CD1c-positive myeloid dendritic cell (primary cell): ENCODE data around the gene MCM8.

Experiments
- DNase-seq: peaks from one replicate; pipeline ENCODE4 v3.0.0-alpha.2; 2016; ENCODE audit errors: extremely low spot score

Gene MCM8

DNA sequence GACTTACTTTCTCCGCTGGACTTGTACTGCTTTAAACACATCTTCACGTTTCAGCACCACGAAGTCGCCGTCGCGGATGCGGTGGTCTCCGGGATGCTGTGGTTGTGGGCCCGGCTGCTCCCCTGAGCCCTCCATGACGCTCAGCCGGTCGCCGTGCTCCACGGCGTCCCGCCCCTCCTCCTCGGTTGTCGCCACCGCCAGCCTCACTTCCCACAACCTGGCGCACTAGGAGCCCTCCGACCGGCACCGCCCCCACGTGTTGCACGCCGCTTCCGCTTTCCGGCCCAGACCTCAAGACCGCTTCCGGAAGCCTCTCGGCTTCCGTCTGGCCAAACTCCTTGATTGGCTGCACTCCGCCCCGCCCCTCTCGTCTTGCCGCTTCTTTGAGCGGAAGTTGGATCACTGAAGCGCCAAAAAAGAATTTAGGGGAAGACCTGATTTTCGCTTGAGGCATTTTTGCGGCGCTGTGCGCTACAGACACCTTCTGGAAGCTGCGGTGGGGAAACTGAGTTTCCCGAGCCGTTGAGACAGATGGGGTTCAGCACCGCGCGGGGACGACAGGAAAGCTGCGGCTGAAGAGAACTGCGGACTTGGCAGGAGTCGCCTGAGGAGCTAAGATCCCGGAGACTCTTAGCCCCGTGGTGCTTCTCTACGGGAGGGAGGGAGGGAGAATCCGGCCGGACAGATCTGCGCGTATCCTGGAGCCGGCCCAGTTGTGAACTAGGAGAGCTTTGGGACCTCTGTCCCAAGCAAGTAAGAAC, at the start of gene MCM8, which contains the start of gene TRMT6:
MCM8 (plus strand) TSS at position 382 of the 761 bp plus-strand sequence. CDS start 1,364 bp downstream, outside the sequence.
TRMT6 (minus strand) TSS at position 263 of the 761 bp plus-strand sequence; CDS start at position 135, 128 bp downstream.
- peak; percentile 98 for DNase-seq

DNA sequence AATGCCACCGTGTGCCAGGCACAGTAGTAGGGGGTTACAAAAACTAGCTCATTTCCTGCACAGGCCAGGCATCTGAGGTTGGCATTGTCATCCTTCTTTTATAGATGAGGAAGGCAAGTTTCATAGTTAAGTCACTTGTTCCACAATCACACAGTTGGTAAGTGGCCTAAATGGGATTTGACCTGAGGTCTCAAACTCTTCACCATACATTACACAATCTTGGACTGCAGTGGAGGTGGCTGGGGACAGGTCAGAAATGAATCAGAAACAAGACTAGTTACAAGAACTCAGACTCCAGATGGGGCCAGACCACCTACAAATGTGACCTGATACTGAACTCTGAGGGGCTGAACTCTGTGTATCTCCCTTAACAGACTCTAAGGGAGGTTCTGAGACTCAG, 49.5 kb upstream of the MCM8 start:
- DNase-seq, result no peak

DNA sequence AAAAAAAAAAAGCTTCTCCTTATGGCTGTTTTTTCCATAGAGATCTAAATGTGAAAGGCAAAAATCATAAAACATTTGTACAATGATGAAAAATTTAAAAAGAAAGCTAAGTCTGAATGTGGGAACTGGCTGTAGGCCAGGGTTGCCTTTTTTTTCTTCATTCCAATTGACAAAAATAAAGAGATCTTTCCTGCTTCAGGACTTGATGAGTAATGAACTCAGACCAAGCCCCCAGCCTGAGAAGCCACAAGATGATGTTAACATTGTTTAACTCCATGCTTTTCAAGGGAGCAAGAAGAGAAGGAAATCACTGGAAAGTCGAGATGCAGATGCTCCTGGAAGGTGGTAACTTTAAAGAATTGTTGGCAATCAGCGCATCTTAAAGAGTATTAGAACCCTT, 41.5 kb upstream of the MCM8 start:
- no peak for DNase-seq

DNA sequence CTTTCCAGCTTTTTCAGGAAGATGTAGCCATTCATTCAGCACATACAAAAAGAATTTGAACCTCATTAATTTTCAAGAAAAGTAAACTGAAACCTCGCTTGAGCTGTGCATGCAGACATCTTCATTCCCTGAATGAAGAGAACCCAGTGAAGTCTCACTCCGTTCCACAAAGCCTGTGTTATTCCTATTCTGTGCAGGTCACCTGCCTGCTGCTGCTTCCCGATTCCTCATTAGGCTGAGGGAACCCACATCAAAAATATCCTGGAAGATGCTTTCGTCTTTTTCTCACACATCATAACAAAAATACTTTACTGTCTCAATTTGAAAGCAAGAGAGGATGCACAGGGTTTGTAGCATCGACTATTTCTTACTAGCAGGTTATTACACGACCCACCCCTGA, 40.3 kb upstream of the MCM8 start:
- no peak for DNase-seq

DNA sequence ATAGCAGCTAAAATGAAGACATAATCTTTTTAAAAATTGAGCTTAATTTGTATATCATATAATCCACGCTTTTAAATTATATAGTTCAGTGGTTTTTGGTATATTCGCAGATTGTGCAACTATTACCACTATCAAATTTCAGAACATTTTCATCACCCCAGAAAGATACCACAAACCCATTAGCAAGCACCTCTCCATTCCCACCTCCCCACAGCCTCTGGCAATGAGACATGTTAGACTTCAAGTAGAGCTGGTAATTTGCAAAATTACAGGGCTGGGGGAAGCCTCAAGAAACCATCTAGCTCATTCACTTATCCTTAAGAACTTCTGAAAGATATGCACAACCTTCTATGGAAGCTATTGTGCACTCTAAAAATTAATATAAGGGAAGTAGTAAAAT, 37.3 kb upstream of the MCM8 start:
- DNase-seq, result no peak

DNA sequence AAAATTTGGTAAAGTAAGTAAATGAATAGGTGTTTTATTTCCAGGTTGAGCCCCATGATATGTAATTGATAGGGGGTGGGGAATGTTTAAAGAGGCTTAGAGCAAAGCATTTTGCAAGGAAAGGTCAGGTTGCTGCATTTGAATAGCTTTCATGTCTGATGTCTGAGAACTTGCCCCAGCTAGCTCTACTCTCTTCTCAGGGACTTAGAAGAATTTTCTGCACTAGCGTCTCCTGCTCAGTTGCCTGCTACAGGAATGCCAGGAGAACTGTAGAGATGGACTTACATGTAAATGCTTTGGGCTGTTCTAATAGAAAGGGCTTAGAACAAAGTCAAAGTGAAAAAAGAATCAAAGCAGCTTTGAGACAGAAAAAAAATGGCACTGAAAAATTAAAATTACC, 35.6 kb upstream of the MCM8 start:
- no peak for DNase-seq

DNA sequence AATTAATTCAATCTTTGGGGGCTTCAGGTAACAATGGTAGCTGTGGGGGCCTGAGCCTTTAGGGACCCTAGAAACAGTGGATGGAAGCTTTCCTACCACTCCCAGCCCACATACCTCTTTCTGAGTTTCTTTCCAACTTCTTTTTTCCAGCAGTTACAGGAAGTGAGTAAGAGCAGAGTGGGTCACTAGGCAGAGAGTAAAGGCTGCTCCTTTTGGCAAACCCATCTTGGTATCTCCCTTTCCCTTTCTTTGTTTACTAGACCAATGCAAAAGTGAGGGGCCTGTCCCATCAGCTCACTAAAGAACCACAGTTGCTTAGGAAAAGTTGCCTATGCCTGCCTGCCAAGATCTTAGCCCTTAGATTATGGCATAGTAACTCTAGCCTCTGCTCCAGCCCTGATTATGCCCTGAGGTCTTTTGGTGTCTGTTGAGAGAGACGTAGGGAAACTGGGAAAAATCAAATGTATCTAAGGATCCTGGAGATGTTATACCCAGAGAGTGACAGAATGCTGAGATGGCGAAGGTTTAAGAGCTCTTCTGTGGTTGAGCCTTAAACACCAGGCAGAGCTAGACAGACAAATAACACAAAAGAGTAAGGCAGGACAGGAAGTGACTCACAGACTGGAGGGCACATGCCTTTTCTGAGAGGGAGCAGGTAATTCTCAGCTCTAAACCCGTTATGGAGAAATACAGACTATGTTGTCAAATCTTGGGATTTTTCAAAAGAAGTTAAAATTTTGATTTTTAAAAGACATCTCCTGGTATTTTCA, 31.4 kb upstream of the MCM8 start:
- DNase-seq, result no peak

DNA sequence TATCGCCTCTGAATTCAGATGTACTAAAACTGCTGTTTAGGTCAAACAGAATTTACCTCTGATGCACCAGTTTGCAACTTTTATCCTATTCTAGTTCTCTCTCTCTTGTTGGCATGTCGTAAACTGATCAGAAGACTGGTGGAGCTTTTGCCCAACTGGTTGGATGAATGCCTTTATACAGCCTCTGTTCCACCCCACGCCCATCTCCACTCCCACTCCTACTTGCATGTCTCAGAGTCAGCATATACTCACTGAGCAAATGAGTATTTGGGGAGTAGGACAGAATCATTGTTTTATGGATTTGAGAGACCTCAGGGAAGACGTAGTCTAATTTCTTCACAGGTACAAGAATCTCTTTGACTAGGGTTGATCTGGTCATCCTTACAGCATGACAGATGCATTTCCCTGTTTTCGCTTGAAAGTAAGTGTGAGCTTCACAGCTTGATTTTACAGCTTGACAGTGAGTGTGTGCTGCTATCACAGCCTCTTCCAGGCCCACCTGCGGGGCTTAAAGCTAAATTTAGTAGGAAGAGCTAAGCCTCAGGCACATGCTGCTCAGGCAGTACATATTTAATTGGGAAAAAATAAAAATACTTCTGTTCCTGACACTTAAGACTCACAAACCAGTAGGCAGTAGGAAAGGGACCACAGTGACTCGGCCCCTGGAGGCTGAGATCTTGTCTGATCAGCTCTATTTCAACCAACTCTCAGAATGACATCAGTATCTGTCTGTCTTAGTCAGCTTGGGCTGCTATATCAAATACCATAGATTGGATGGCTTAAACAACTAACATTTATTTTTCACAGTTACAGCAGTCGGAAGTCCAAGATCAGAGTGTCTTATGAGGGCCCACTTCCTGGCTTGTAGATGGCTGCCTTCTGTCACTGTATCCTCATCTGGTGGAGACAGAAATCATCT, 30.6 kb upstream of the MCM8 start:
- DNase-seq, result no peak

DNA sequence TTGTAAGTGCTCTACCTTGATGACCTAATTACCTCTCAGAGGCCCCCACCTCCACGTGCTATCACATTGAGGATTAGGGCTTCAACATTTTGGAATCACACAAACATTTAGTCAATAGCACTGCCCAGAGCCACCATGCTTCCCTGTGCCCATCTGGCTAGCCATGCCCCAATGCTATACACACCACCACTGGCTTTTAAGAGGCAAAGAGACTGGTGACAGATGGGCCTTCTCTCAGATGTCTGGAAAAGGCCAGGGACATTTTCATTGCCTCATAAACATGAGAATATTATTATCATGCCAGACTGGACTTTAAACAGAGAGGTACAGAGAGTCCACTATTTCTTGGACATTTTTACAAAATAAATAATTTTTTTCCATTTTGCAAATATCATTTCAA, 29.9 kb upstream of the MCM8 start:
- DNase-seq, result no peak

DNA sequence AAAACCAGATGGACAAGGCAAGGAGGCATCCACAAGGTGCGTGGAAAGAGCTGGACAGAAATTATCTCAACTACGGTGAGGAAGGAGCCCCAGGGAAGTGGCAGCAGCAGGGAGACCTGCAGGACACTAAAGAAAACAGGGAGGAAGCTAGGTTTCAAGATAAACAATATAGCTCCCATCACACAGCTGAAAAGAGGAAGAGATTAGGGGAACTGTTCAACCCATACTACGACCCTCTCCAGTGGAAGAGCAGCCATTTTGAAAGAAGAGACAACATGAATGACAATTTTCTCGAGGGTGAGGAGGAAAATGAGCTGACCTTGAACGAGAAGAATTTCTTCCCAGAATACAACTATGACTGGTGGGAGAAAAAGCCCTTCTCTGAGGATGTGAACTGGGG, 27.0 kb upstream of the MCM8 start:
- peak; percentile 7 for DNase-seq

DNA sequence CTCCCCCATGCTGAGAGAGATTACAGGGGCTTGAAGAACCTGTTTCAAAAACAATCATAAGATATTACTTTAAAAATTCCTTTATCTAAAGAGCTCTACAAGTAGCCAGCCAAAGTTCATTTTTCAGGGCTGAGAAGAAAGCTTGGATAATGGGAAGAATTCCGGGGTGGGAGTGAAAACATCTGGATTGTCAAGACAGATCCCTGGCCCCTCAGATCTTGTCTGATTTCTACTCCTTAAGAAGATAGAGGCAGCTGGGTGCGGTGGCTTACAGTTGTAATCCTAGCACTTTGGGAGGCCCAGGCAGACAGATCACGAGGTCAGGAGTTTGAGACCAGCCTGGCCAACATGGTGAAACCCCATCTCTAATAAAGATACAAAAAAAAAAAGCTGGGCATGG, 24.9 kb upstream of the MCM8 start:
- no peak for DNase-seq

DNA sequence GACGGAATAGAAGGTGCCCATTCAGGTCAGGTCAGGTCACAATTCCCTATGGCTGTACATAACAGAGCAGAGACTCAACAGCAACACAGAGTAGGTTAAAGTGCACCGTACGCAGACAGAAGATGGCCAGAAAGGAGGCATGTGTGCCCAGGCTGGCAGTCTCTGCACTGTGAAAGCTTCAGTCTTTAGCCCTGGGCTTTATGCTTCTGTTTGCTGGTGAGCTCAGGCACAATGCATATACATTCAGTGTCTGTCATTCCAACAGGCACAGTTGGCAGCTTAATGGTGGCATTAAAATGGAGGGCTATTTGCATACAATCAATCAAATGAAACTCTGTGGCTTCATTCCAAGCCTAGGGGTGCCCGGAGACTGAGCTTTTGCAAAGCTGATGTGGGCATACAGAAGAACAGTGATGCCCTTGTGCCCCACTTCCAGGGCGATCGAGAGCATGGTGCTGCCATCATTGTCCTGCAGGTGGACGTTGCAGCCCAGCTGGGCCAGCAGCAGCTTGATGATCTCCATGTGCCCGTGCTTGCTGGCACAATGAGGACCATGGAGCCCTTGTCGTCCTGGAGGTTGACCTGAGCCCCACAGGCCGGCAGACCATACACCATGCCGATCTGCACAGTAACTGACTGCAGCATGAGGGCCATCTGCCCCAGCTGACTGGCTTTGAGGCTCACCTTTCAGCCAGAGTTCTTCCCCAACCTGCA, 22.5 kb upstream of the MCM8 start:
- DNase-seq, result no peak

DNA sequence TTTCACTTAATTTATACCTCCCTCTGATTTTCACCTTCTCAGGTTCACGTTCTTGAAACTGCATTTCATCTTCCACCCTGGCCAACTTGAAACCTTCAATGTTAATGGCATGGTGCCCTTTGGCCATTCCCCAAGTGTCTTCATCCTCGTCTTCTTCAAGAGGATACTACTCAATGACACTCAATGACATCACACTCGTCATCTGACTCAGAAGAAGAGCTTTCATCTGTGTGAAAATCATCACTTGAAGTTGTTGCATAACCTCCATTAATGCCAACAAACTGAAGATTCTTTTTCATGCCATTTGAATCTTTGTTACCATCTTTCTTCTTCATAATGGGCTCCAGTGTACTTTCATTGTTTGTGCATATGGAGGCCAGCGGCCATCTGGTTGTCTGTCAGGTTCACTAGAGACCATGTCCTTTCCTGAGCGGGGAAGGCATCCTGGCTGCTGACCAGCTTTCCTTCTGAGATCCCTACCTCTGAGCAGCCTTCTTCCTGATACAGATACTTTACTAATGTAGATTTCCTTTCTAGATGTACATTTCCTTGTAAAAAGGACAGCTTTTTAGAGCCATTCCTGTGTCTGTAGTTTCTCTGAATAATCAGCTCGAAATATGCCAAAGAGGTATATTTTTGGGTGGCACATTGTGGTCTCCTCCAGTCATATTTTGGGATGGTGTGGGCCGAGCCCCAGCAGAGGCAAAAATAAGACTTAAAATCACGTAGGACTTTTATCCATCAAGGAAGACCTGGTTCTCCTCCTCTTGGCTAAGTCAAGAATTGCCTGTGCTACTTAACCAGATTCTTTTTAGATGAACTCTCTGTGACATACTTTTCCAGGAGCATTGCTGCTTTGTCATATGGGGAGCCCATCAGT, 21.4 kb upstream of the MCM8 start:
- no peak for DNase-seq

DNA sequence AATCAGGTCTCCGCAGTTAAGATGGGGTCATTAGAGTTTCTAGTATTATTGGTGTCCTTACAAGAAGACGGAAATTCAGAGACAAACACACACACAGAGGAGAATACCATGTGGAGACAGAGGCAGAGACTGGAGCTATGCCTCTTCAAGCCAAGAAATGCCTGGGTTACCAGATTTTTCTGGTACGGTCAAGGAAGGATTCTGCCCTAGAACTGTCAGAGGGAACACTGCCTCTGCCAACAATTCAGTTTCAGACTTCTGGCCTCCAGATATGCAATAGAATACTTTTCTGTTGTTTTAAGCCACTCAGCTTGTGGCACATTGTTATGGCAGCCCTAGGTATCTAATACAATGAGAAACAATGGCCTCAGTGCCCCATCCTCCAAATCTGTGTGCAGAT, 19.0 kb upstream of the MCM8 start:
- no peak for DNase-seq

DNA sequence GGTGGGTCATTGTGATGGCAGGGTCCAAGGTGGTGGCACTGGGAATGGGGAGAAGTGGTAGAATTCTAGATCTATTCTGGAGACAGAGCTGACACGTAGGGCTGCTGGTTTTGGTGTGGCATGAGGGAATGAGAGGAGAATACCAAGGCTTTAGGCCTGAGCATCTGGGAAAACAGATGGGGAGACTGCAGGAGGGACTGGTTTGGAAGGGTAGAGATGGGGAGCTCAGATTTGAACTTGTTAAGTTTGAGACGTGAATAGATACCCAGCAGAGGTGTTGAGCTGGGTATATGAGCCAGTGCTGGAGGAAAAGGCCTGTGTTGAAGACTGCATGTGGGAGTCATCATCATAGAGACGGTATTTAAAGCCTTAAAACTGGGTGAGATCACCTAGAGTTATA, 17.7 kb upstream of the MCM8 start:
- no peak for DNase-seq

DNA sequence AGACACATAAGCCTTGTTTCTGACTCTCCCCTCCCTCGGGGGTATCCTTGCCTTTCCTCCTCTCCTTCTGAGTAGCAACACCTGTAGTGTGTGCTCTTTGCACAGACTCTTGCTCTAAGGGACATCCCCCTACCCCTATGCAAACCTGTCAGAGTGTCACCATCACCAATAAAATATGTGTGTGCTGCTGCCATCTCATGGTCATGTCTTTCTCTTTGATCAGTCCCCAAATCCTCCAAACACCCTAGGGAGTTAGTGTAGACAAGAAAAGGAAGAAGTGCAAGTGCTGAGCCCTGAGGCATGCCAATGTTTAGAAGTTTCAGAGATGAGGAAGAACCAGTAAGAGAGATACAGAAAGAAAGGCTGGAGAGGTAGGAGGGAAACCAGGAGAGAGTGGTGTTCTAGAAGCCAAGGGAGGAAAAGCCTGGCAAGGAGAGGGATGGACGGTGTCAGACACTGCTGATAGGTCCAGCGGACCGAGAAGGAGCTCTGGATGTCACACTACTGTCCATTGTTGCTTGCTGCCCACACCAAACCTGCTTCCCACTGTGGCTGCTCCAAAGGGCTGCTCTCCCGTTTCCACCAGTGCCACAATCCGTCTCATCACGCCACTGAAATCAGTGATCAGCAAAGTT, 16.5 kb upstream of the MCM8 start:
- DNase-seq, result no peak

DNA sequence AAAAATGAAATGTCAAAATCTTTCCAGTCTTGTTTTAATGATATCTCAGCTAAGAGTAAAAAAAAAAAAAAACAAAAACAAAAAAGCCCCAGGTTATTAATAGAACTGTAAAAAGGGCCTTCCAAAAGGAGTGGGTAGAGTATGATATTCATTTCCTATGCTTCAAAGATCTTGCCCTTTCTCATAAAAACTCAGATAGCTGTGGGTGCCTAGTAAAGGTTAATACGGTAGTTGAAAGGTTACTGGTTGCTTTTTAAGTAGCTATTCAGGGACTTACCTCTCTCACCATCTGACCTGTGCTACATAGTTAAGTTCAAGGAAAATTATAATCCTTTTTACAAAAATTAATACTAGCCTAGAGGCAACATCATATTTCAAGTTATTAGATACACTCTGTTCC, 15.1 kb upstream of the MCM8 start:
- no peak for DNase-seq

DNA sequence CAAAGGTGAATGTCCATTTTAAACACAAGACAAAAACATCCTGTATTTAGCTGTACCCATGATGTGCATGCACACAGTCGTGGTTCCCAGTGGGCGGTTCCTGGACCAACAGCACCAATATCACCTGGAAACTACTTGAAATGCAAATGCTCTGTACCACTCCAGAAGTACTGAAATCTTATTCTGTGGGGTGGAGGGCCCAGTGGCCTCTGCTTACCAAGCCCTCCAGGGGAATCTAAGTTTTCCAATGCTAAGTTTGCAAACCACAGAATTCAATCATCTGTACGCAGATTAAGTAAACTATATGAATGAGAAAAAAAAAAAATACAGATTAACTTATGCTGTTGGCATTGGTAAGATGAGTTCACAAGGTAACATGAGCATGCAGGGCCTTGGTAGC, 14.2 kb upstream of the MCM8 start:
- no peak for DNase-seq

DNA sequence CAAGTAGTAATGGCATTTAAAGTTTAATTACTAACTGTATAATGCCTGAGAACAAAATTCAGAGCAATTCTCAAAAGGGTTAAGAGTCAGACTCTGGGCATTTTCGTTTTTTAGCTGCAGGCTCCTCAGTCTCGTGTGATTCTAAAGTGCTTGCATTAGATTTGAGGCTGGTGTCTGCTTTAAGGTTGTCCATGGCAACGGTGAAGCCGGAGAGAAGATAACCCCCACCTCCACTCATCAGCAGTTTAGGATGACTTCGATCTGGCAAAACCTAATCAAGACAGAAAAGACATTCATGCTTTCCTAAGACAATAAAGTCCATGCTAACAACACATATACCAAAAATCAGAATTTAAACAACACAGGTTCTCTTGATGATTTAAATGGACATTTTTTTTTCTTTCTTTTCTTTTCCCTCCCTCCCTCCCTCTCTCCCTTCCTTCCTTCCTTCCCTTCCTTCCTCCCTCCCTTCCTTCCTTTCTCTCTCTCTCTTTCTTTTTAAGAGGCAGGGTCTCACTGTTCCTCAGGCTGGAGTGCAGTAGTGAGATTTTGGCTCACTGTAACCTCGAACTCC, 11.9 kb upstream of the MCM8 start:
- no peak for DNase-seq

DNA sequence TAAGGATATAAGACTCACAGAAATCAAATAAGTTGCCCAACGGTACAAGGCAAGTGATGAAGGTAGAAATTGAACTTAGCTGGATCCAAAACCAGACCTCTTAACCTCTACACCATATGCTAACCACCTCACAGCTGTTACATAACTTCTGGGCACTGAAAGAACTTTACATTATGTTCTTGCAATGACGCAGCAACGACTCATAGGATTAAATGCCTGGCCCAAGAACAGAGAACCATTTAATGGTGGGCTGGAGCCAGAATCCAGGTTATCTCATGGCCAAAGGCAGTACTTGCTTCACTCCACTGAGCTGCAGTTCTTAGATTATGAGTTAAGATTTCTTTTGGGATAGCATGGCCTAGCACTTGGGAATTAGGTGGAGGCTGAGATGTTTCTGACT, 4.5 kb upstream of the MCM8 start:
- peak; percentile 12 for DNase-seq
